Hindlimb muscle (tissue), 1 donor: ENCODE data around the gene EMC10. TPM values are rescaled to one million over a fixed set of nuclear protein-coding genes. Genes with fewer than 3 reads are reported as not detected.

Source experiments
- DNase-seq: peaks from one replicate; pipeline ENCODE4 v3.0.0-alpha.2; 2013
- polyA plus RNA-seq: library from polyadenylated mRNA; unstranded; fragments of 120-200 nt; gene quantifications from one replicate; pipeline ENCODE4 v1.2.1, GENCODE V29; 2013; ENCODE audit not compliant: insufficient read length

EMC10 gene
- polyA plus RNA-seq, 1 donor = 95.9 TPM

GRCh38 chr19:50498219-50499056 is 22.1 kb downstream of the EMC10 start:
- no peak for DNase-seq

GRCh38 chr19:50500060-50500752 is 23.9 kb downstream of the EMC10 start:
- DNase-seq = peak; percentile 50

- no peak for DNase-seq
Observed at GRCh38 chr19:50500753-50501151, 24.4 kb downstream of the EMC10 start.

- no peak for DNase-seq
Observed at GRCh38 chr19:50501186-50501567, 24.9 kb downstream of the EMC10 start.

GRCh38 chr19:50501568-50502475 is 25.5 kb downstream of the EMC10 start:
- DNase-seq = no peak

GRCh38 chr19:50505856-50506611 is 29.7 kb downstream of the EMC10 start:
- DNase-seq = no peak

- DNase-seq = no peak
Observed at GRCh38 chr19:50506700-50507099, 30.4 kb downstream of the EMC10 start.

GRCh38 chr19:50507376-50507775 is 31.1 kb downstream of the EMC10 start:
- DNase-seq = no peak

- no peak for DNase-seq
Observed at GRCh38 chr19:50508843-50509190, 32.5 kb downstream of the EMC10 start.

GRCh38 chr19:50509366-50509765 is 33.1 kb downstream of the EMC10 start:
- no peak for DNase-seq

- no peak for DNase-seq
Observed at GRCh38 chr19:50510121-50510670, 33.9 kb downstream of the EMC10 start.

- no peak for DNase-seq
Observed at GRCh38 chr19:50510700-50511068, 34.4 kb downstream of the EMC10 start.

GRCh38 chr19:50511069-50511822 is 34.9 kb downstream of the EMC10 start, which contains the start of gene JOSD2:
JOSD2 (minus strand) TSS chr19:50511191; CDS start chr19:50510431, 760 bp downstream.
- peak; percentile 99 for DNase-seq

GRCh38 chr19:50512112-50512998 is 36.0 kb downstream of the EMC10 start:
- no peak for DNase-seq

GRCh38 chr19:50512999-50513745 is 36.9 kb downstream of the EMC10 start:
- no peak for DNase-seq

- DNase-seq = no peak
Observed at GRCh38 chr19:50513746-50514345, 37.5 kb downstream of the EMC10 start, which contains the start of gene ASPDH. ASPDH (minus strand) TSS chr19:50513913; CDS start chr19:50513823, 90 bp downstream.

- no peak for DNase-seq
Observed at GRCh38 chr19:50514346-50515167, 38.2 kb downstream of the EMC10 start.

GRCh38 chr19:50515168-50515561 is 38.9 kb downstream of the EMC10 start:
- DNase-seq = no peak
